ENCODE measurements around the gene PGD.

DNA sequence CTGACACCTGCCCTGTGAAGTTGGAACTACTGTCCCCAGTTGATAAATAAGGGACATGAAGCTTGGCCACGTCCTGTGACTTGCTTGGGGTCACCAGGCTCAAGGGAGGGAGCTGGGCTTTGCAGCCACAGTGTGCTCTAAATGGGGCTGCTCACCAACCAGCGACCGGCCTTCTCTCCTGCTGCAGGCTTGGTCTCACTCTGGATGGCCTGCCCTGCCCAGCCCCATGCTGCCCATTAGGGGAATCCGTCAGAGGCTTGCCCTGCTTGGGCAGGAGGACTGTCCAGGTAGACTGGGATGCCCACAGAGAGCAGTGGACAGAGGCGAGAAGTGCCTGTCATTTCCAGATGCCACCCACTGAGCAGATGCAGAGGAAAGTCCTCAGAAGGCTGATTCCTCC is 30.1 kb downstream of the PGD start:
- TF ChIP-seq CTCF (optimal IDR thresholded peaks at IDR 0.05 in 1 of 3, IDR thresholded peaks at IDR 0.05 in 1 of 3, conservative IDR thresholded peaks at IDR 0.05 in 1 of 3; ENCODE audit: extremely low read depth in 1 of 3, insufficient read depth in 2 of 3, low read length in 3 of 3) (no peak), EZH2 (IDR thresholded peaks at IDR 0.05; ENCODE audit: low read length) (no peak)
